ENCODE measurements around the gene IFITM1. TPM values are rescaled to one million over a fixed set of nuclear protein-coding genes. Genes with fewer than 3 reads are reported as not detected.
"Not testable (repeated sequence)": the region's sequence is repeated elsewhere in the genome, so short reads cannot be mapped to it uniquely, and the experiment has no call there.

Gene IFITM1
- total and polyA plus RNA-seq, 7 experiments from 2014 or later = 97.4 to 2,355 (median 365) TPM

GRCh38 chr11:284105-285020 is 29.5 kb upstream of the IFITM1 start:
- H3K4me3 ChIP-seq (ENCODE audit: low read length) = no peak overlapping the region
- ChIA-PET CTCF (interaction anchor here (0.6 to 1.6 kb wide), 5 partner anchors 7 to 166 kb away, joined by 3 to 5 read pairs (median 3); partner anchors contain the start of gene PTDSS2), POLR2A (interaction anchor here (0.8 to 15.1 kb wide), 10 partner anchors 8 to 60 kb away, joined by 3 to 330 read pairs (median 6); partner anchors contain the start of genes NLRP6 and PSMD13)
- peak overlapping the region in 3 of 9 donors; percentile 26 to 79 (median 57) for H3K27ac Mint-ChIP-seq
- peaks cover 0 to 4% (median 0%) of the 10 kb centered on the region in 11 donors for H3K9me3 Mint-ChIP-seq
- no peaks in the 10 kb centered on the region for H3K27me3 ChIP-seq (ENCODE audit: control insufficient read depth in 2 of 2, insufficient read depth in 2 of 2, low read length in 2 of 2)
- peaks cover 21 to 24% of the 10 kb centered on the region in 2 donors for H3K4me1 ChIP-seq (ENCODE audit: control insufficient read depth in 2 of 2, insufficient read depth in 2 of 2, low read length in 2 of 2)
- peaks cover 0 to 12% (median 0%) of the 10 kb centered on the region in 3 experiments for H3K36me3 ChIP-seq (ENCODE audit: control insufficient read depth in 2 of 3, insufficient read depth in 3 of 3, low read length in 3 of 3)
- peaks cover 35 to 59% (median 55%) of the 10 kb centered on the region in 7 donors for H3K4me1 Mint-ChIP-seq
- H3K27me3 Mint-ChIP-seq = peaks cover 0 to 40% (median 0%) of the 10 kb centered on the region in 5 donors
- peaks cover 0 to 41% (median 0%) of the 10 kb centered on the region in 5 donors for H3K36me3 Mint-ChIP-seq
- no peak overlapping the region for H3K27ac ChIP-seq (ENCODE audit: low read depth, low read length)
- H3K9me3 ChIP-seq (ENCODE audit: control insufficient read depth in 2 of 3, low read length in 3 of 3) = no peaks in the 10 kb centered on the region
- ATAC-seq (no peak), DNase-seq (peak in 2 of 9 donors; percentile 7 to 20)
- H3K4me3 Mint-ChIP-seq = peak overlapping the region in 2 of 10 donors; percentile 73 to 88
- intact Hi-C loops (cut with micrococcal nuclease) = loop anchor here (5.0 kb wide), 2 partner anchors 32 to 47 kb away; partner anchors contain the start of genes PSMD13 (in 1 of the 2) and SIRT3 (in 1 of the 2)

DNA sequence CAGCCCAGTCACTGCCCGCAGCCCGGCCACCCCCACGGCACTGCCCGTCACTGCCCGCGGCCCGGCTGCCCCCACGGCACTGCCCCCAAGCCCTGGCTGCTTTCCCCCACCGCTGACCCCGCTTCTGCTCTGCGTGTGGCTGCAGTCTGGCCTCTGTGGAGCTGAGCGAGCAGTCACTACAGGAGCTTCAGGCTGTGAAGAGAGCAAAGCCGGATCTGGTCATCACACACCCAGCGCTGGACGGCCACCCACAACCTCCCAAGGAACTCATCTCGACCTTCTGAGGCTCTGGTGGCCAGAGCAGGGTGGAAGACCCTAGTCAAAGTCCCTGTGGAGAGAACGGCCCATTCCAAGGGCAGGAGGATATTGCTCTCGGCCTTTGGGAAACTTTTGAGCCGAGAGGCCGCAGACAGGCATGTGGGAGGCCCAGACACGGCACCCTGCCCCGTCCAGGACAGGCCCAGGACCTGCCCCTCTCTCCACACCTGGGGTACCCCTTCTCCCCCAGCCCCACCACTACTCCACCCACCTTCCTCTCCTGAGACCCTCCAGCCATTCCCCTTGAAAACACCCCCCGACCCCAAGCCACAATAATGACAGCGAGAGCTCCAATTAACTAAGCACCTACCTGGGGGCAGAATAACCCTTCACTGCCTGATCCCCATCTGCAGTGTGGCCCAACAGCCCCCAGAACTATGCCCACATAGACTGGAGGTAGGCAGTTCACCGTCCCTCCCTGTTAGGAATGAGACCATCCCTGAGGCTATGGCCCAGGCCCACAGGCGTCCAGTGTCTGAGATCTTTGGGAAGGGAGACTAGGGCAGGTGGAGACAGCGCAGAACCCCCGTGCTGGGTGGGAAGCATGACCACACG is 28.6 kb upstream of the IFITM1 start:
- Mint-ChIP-seq H3K4me3 (peak overlapping the region in 5 of 10 donors; percentile 5 to 38 (median 32)), H3K27me3 (peaks cover 0 to 39% (median 0%) of the 10 kb centered on the region in 5 donors), H3K27ac (peak overlapping the region in 8 of 9 donors; percentile 68 to 99 (median 86)), H3K4me1 (peaks cover 36 to 64% (median 60%) of the 10 kb centered on the region in 7 donors), H3K36me3 (peaks cover 0 to 42% (median 0%) of the 10 kb centered on the region in 5 donors), H3K9me3 (peaks cover 0 to 4% (median 0%) of the 10 kb centered on the region in 11 donors)
- CTCF ChIA-PET = interaction anchor here (1.0 to 1.5 kb wide), 2 partner anchors 12 to 35 kb away, joined by 3 to 8 read pairs; no protein-coding TSS in a partner anchor
- DNase-seq = peak in 2 of 9 donors; percentile 7 to 19
- POLR2A ChIA-PET = interaction anchor here (0.6 to 15.1 kb wide), 8 partner anchors 9 to 48 kb away, joined by 3 to 330 read pairs (median 6); partner anchors contain the start of genes IFITM2, NLRP6 and PSMD13
- Histone ChIP-seq H3K27ac (ENCODE audit: low read depth, low read length) (peak overlapping the region; percentile 100), H3K4me1 (ENCODE audit: control insufficient read depth in 2 of 2, insufficient read depth in 2 of 2, low read length in 2 of 2) (peaks cover 22 to 30% of the 10 kb centered on the region in 2 donors), H3K36me3 (ENCODE audit: control insufficient read depth in 2 of 3, insufficient read depth in 3 of 3, low read length in 3 of 3) (peaks cover 0 to 12% (median 0%) of the 10 kb centered on the region in 3 experiments), H3K27me3 (ENCODE audit: control insufficient read depth in 2 of 2, insufficient read depth in 2 of 2, low read length in 2 of 2) (no peaks in the 10 kb centered on the region), H3K9me3 (ENCODE audit: control insufficient read depth in 2 of 3, low read length in 3 of 3) (no peaks in the 10 kb centered on the region), H3K4me3 (ENCODE audit: low read length) (no peak overlapping the region)
- no peak for ATAC-seq
- intact Hi-C loops (cut with micrococcal nuclease) = loop anchor here (5.0 kb wide), 2 partner anchors 33 to 48 kb away; partner anchors contain the start of genes PSMD13 (in 1 of the 2) and SIRT3 (in 1 of the 2)

DNA sequence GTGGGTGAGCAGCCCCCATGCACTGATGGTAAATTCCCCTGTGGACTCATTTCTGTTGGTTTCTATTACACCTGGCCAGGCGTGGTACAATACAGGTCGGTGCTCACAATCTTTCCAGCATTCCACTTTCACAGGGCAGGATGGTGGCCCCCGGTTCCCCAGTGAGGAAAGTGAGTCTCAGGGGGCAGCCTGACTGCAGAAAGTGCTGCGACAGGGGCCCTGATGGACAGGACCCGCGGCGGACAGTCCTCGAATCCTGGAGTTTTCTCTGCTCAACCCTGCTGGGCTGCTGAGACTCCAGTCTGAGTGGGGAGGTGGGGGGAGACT is 28.0 kb upstream of the IFITM1 start:
- peaks cover 25 to 33% of the 10 kb centered on the region in 2 donors for H3K4me1 ChIP-seq (ENCODE audit: control insufficient read depth in 2 of 2, insufficient read depth in 2 of 2, low read length in 2 of 2)

DNA sequence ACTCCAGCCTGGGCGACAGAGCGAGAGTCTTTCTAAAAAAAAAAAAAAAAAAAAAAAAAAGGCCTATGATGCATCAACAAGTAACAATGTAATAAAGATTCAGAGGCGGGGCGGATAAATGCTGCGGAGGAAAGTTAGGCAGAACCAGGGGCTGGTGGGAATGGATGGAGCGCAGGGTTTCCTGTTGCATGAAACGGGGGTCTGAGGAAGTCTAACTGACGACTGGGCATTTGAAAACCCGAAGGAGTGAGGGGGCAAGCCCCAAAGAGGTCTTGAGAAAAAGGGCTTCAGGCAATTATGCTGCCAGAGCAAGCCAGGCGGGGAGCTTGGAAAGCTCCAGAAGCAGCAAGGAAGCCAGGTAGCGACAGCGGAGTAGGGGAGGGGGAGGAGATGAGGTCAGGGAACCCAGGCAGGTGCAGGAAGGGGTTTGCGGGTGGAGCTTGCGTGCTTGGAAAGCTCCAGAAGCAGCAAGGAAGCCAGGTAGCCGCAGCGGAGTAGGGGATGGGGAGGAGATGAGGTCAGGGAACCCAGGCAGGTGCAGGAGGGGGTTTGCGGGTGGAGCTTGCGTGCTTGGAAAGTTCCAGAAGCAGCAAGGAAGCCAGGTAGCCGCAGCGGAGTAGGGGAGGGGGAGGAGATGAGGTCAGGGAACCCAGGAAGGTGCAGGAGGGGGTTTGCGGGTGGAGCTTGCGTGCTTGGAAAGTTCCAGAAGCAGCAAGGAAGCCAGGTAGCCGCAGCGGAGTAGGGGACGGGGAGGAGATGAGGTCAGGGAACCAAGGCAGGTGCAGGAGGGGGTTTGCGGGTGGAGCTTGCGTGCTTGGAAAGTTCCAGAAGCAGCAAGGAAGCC is 26.6 kb upstream of the IFITM1 start:
- H3K36me3 ChIP-seq (ENCODE audit: control insufficient read depth in 2 of 3, insufficient read depth in 3 of 3, low read length in 3 of 3) = peaks cover 0 to 30% (median 0%) of the 10 kb centered on the region in 3 experiments
- intact Hi-C loops (cut with micrococcal nuclease) = loop anchor here (1.0 to 5.0 kb wide), 3 partner anchors 18 to 50 kb away; partner anchors contain the start of genes PSMD13 (in 1 of the 2) and SIRT3 (in 1 of the 2)
- POLR2A ChIA-PET = interaction anchor here (0.6 to 15.1 kb wide), 16 partner anchors 11 to 121 kb away, joined by 3 to 330 read pairs (median 16); partner anchors contain the start of genes BET1L, IFITM2, IFITM5 and NLRP6
- CTCF ChIA-PET = interaction anchor here (0.6 to 1.8 kb wide), 10 partner anchors 18 to 163 kb away, joined by 3 to 9 read pairs (median 4); partner anchors contain the start of gene PTDSS2
- peak overlapping the region; percentile 100 for H3K27ac ChIP-seq (ENCODE audit: low read depth, low read length)
- Mint-ChIP-seq H3K27me3 (peaks cover 0 to 23% (median 0%) of the 10 kb centered on the region in 5 donors), H3K4me1 (peaks cover 31 to 64% (median 51%) of the 10 kb centered on the region in 7 donors), H3K4me3 (peak overlapping the region; percentile 88 to 100 (median 98)), H3K27ac (peak overlapping the region; percentile 89 to 100 (median 98)), H3K36me3 (peaks cover 0 to 37% (median 0%) of the 10 kb centered on the region in 5 donors)
- H3K4me1 ChIP-seq (ENCODE audit: control insufficient read depth in 2 of 2, insufficient read depth in 2 of 2, low read length in 2 of 2) = peaks cover 22 to 23% of the 10 kb centered on the region in 2 donors
- not testable (repeated sequence) for H3K9me3 ChIP-seq (ENCODE audit: control insufficient read depth in 2 of 3, low read length in 3 of 3); ATAC-seq; H3K9me3 Mint-ChIP-seq; H3K27me3 ChIP-seq (ENCODE audit: control insufficient read depth in 2 of 2, insufficient read depth in 2 of 2, low read length in 2 of 2)
- DNase-seq = peak; percentile 15 to 94 (median 70)
- peak overlapping the region; percentile 64 for H3K4me3 ChIP-seq (ENCODE audit: low read length)

More for the DNA sequence above, 28.0 kb upstream of the IFITM1 start:
- ATAC-seq = no peak
- Histone ChIP-seq H3K27me3 (ENCODE audit: control insufficient read depth in 2 of 2, insufficient read depth in 2 of 2, low read length in 2 of 2) (no peaks in the 10 kb centered on the region), H3K4me3 (ENCODE audit: low read length) (no peak overlapping the region), H3K36me3 (ENCODE audit: control insufficient read depth in 2 of 3, insufficient read depth in 3 of 3, low read length in 3 of 3) (peaks cover 0 to 17% (median 0%) of the 10 kb centered on the region in 3 experiments), H3K9me3 (ENCODE audit: control insufficient read depth in 2 of 3, low read length in 3 of 3) (no peaks in the 10 kb centered on the region), H3K27ac (ENCODE audit: low read depth, low read length) (peak overlapping the region; percentile 100)
- Mint-ChIP-seq H3K27me3 (peaks cover 0 to 36% (median 0%) of the 10 kb centered on the region in 5 donors), H3K36me3 (peaks cover 0 to 40% (median 0%) of the 10 kb centered on the region in 5 donors), H3K4me3 (peak overlapping the region in 6 of 10 donors; percentile 5 to 97 (median 36)), H3K9me3 (peaks cover 0 to 4% (median 0%) of the 10 kb centered on the region in 11 donors), H3K27ac (peak overlapping the region in 8 of 9 donors; percentile 26 to 99 (median 90)), H3K4me1 (peaks cover 36 to 68% (median 60%) of the 10 kb centered on the region in 7 donors)
- CTCF ChIA-PET = interaction anchor here (1.0 to 1.8 kb wide), 3 partner anchors 12 to 165 kb away, joined by 3 to 8 read pairs (median 4); partner anchors contain the start of gene PTDSS2
- peak in 2 of 9 donors; percentile 10 to 21 for DNase-seq
- intact Hi-C loops (cut with micrococcal nuclease) = loop anchor here (5.0 kb wide), 2 partner anchors 34 to 49 kb away; partner anchors contain the start of genes PSMD13 (in 1 of the 2) and SIRT3 (in 1 of the 2)
- POLR2A ChIA-PET = interaction anchor here (1.0 to 15.1 kb wide), 9 partner anchors 10 to 38 kb away, joined by 3 to 330 read pairs (median 22); partner anchors contain the start of genes IFITM2, IFITM5 and NLRP6
